IMR-90 (cell line): ENCODE measurements around the gene SLC12A8. TPM values are rescaled to one million over a fixed set of nuclear protein-coding genes. Genes with fewer than 3 reads are reported as not detected.
A peak's percentile ranks its signal among the peaks of the same experiment; 100 is the strongest.

ENCODE experiments used
- ATAC-seq: fragments of 200-7000 bp; cut with Tn5 transposase; 2 replicates; pipeline ENCODE4 v1.9.1; 2020; ENCODE audit warnings: low read depth, mild to moderate bottlenecking, moderate library complexity
- BruUV-seq: library from RNA; stranded (reverse); fragments of 400-500 nt; replicated peaks from 2 replicates; lab custom pipeline; 2021; lab: Mats Ljungman, UMichigan
- CTCF ChIA-PET: fragments of 300-600 bp; formaldehyde crosslinking; extraction: SDS; loops from one replicate; lab custom pipeline; 2021; ENCODE audit warnings: antibody characterized with exemption; lab: Yijun Ruan, JAX
- POLR2A ChIA-PET: fragments of 300-600 bp; sonication (Branson Sonifier 250); formaldehyde crosslinking; loops from one replicate; lab custom pipeline; 2022; ENCODE audit warnings: antibody characterized with exemption; ENCODE audit not compliant: unreplicated experiment; lab: Charles Lee
- DNase-seq: peaks from one replicate; pipeline ENCODE4 v3.0.0; 2013
- H2AFZ ChIP-seq: replicated peaks from 2 replicates; pipeline ENCODE3; 2013; ENCODE audit warnings: low read length, mild to moderate bottlenecking; ENCODE audit not compliant: poor library complexity
- H2AK5ac ChIP-seq: 2 replicates; pipeline ENCODE4 v1.6.1; 2013; ENCODE audit warnings: low read depth, low read length, inconsistent platforms
- H2AK9ac ChIP-seq: replicated peaks from 2 replicates; pipeline ENCODE3; 2013; ENCODE audit warnings: mild to moderate bottlenecking, low read depth, low read length, moderate library complexity; ENCODE audit not compliant: poor library complexity
- H2BK120ac ChIP-seq: 2 replicates; pipeline ENCODE4 v1.6.1; 2013; ENCODE audit warnings: low read depth, low read length, inconsistent platforms
- H2BK15ac ChIP-seq: 3 replicates; pipeline ENCODE4 v1.6.1; 2013; ENCODE audit warnings: low read depth, low read length, inconsistent platforms
- H2BK20ac ChIP-seq: 2 replicates; pipeline ENCODE4 v1.6.1; 2013; ENCODE audit warnings: low read depth, mild to moderate bottlenecking, inconsistent platforms, low read length, moderate library complexity
- H2BK5ac ChIP-seq: 2 replicates; pipeline ENCODE4 v1.6.1; 2013; ENCODE audit warnings: mild to moderate bottlenecking, low read depth, low read length, inconsistent platforms; ENCODE audit not compliant: poor library complexity, severe bottlenecking
- H3K14ac ChIP-seq: replicated peaks from 2 replicates; pipeline ENCODE4 v1.6.1; 2013; ENCODE audit warnings: low read depth, low read length, inconsistent platforms
- H3K18ac ChIP-seq: 2 replicates; pipeline ENCODE4 v1.6.1; 2013; ENCODE audit warnings: low read depth, low read length, control low read depth
- H3K23ac ChIP-seq: 2 replicates; pipeline ENCODE4 v1.6.1; 2013; ENCODE audit warnings: low read depth, low read length, inconsistent platforms
- H3K27ac ChIP-seq: 2 replicates; pipeline ENCODE4 v1.5.1; 2013; ENCODE audit warnings: mild to moderate bottlenecking, control low read depth, low read length; ENCODE audit not compliant: insufficient read depth
- H3K27me3 ChIP-seq: 2 replicates; pipeline ENCODE4 v1.6.1; 2013; ENCODE audit warnings: low read length; ENCODE audit not compliant: control insufficient read depth, insufficient read depth
- H3K36me3 ChIP-seq: 2 replicates; pipeline ENCODE4 v1.6.1; 2013; ENCODE audit warnings: low read length, mixed read lengths; ENCODE audit not compliant: control insufficient read depth, insufficient read depth
- H3K4ac ChIP-seq: 2 replicates; pipeline ENCODE4 v1.6.1; 2013; ENCODE audit warnings: low read depth, low read length, inconsistent platforms
- H3K4me1 ChIP-seq: 2 replicates; pipeline ENCODE4 v1.6.1; 2013; ENCODE audit warnings: low read length, mixed read lengths; ENCODE audit not compliant: control insufficient read depth, insufficient read depth
- H3K4me2 ChIP-seq: 2 replicates; pipeline ENCODE4 v1.6.1; 2013; ENCODE audit warnings: low read depth, mild to moderate bottlenecking, control low read depth, low read length, moderate library complexity
- H3K4me3 ChIP-seq: 2 replicates; pipeline ENCODE4 v1.5.1; 2013; ENCODE audit warnings: low read depth, mild to moderate bottlenecking, control low read depth, low read length, moderate library complexity; ENCODE audit not compliant: insufficient read depth
- H3K56ac ChIP-seq: 2 replicates; pipeline ENCODE4 v1.6.1; 2013; ENCODE audit warnings: low read length, inconsistent platforms; ENCODE audit not compliant: insufficient read depth; ENCODE audit errors: extremely low read depth
- H3K79me1 ChIP-seq, 2 experiments: 2 replicates each; pipeline ENCODE4 v1.6.1; 2013; ENCODE audit warnings: low read length in 2 of 2, inconsistent platforms in 1 of 2, low read depth in 1 of 2
- H3K9ac ChIP-seq: 2 replicates; pipeline ENCODE4 v1.6.1; 2013; ENCODE audit warnings: low read depth, low read length, control low read depth
- H3K9me1 ChIP-seq: 2 replicates; pipeline ENCODE4 v1.6.1; 2013; ENCODE audit warnings: low read length, inconsistent platforms; ENCODE audit not compliant: insufficient read depth
- H3K9me3 ChIP-seq: 2 replicates; pipeline ENCODE4 v1.6.1; 2013; ENCODE audit warnings: low read length; ENCODE audit not compliant: control insufficient read depth, insufficient read depth
- H4K20me1 ChIP-seq: 2 replicates; pipeline ENCODE4 v1.6.1; 2013; ENCODE audit warnings: low read length, inconsistent platforms; ENCODE audit not compliant: insufficient read depth
- H4K5ac ChIP-seq: 2 replicates; pipeline ENCODE4 v1.6.1; 2013; ENCODE audit warnings: mild to moderate bottlenecking, low read depth, low read length, control low read depth
- H4K8ac ChIP-seq, 2 experiments: 2 replicates each; pipeline ENCODE4 v1.6.1; 2013; ENCODE audit warnings: low read depth in 2 of 2, low read length in 2 of 2, control low read depth in 1 of 2, inconsistent platforms in 1 of 2
- H4K91ac ChIP-seq: 2 replicates; pipeline ENCODE4 v1.6.1; 2013; ENCODE audit warnings: low read depth, low read length, inconsistent platforms; ENCODE audit not compliant: insufficient read depth
- CHD1 ChIP-seq: IDR thresholded peaks from 2 replicates; pipeline ENCODE4 v1.6.1; 2012; ENCODE audit warnings: low read depth, low read length, improper control_type of control experiment
- CTCF ChIP-seq: conservative IDR thresholded peaks from 2 replicates; pipeline ENCODE4 v1.5.1; 2012; ENCODE audit warnings: mild to moderate bottlenecking, low read depth, low read length, improper control_type of control experiment
- FOS ChIP-seq: fragments of 150-350 bp; IDR thresholded peaks from 2 replicates; pipeline ENCODE4 v1.6.1; 2016; ENCODE audit warnings: low read depth, low read length
- MAZ ChIP-seq: IDR thresholded peaks from 2 replicates; pipeline ENCODE4 v1.6.1; 2012; ENCODE audit warnings: low read depth, mild to moderate bottlenecking, low read length, improper control_type of control experiment, moderate library complexity, borderline replicate concordance
- SMC3 ChIP-seq: fragments of 150-350 bp; IDR thresholded peaks from 2 replicates; pipeline ENCODE4 v1.6.1; 2016; ENCODE audit warnings: low read depth, mild to moderate bottlenecking, antibody characterized with exemption, low read length, moderate library complexity
- WGBS, 2 experiments: methylation state at CpG; one replicate each; pipeline versions ENCODE4 v1.1.5 to v1.1.7; 2013; ENCODE audit warnings: missing lambda C conversion rate in 2 of 2; ENCODE audit not compliant: insufficient read length in 1 of 2; ENCODE audit errors: extremely low coverage in 2 of 2; 5-methylcytosine and 5-hydroxymethylcytosine counted together
- dilution Hi-C: fragments of 300-500 bp; cut with HindIII; formaldehyde crosslinking; loops from one replicate; pipeline ENCODE4 v1.14.3; 2018; ENCODE audit warnings: low sequenced_read_pairs; ENCODE audit not compliant: unreplicated experiment
- in situ Hi-C: fragments of 300-500 bp; cut with MboI; formaldehyde crosslinking; loops from 3 replicates; pipeline ENCODE4 v1.14.3; 2019; ENCODE audit warnings: low sequenced_read_pairs, inconsistent platforms, mixed read lengths
- intact Hi-C: fragments of 100-400 bp; cut with micrococcal nuclease; formaldehyde crosslinking; loops from 2 replicates; pipeline ENCODE4 v1.10.0; 2022
- polyA plus RNA-seq, 3 experiments: library from polyadenylated mRNA; depleted of rRNA; stranded (reverse); fragments of >200 nt; gene quantifications; 2 replicates each; pipeline ENCODE4 v1.2.3, GENCODE V29; 2012; ENCODE audit warnings: low replicate concordance in 1 of 3
- total RNA-seq: library from RNA; depleted of rRNA; stranded (reverse); fragments of >200 nt; gene quantifications from 2 replicates; pipeline ENCODE4 v1.2.3, GENCODE V29; 2012

Gene SLC12A8
- total and polyA plus RNA-seq, 2 of the 4 experiments (the other 2 are of a cell fraction), result 2.2 to 4.3 TPM

- Histone ChIP-seq H3K56ac (no peak overlapping the region), H2BK5ac (no peak overlapping the region), H2BK15ac (no peak overlapping the region), H2AK9ac (peak overlapping the region; percentile 50), H3K4me1 (peaks cover 20% of the 10 kb centered on the region), H3K9me1 (peaks cover 12% of the 10 kb centered on the region; the same call in 1 of the 2 replicates), H3K79me1 (no peaks in the 10 kb centered on the region), H3K27ac (no peak overlapping the region), H4K8ac (no peak overlapping the region; a peak in 1 of 4 replicates), H3K23ac (no peak overlapping the region), H3K18ac (no peak overlapping the region), H3K14ac (no peak overlapping the region), H3K9me3 (no peaks in the 10 kb centered on the region; the same call in 1 of the 2 replicates), H3K27me3 (0 out of 2 replicates have a peak, but pooled peaks cover 1% of the 10 kb centered on the region), H2AK5ac (no peak overlapping the region), H3K4me2 (no peak overlapping the region), H3K4me3 (no peak overlapping the region), H3K9ac (no peak overlapping the region), H2BK120ac (no peak overlapping the region; the same call in 1 of the 2 replicates), H3K4ac (no peak overlapping the region; the same call in 1 of the 2 replicates), H3K36me3 (no peaks in the 10 kb centered on the region), H4K20me1 (peaks cover 4% of the 10 kb centered on the region; the same call in 1 of the 2 replicates), H2BK20ac (peak overlapping the region; percentile 54; the same call in 1 of the 2 replicates), H4K5ac (no peak overlapping the region), H4K91ac (no peak overlapping the region), H2AFZ (peak overlapping the region; percentile 9)
- intact Hi-C loops, result loop anchor here (10.0 kb wide), 1 partner anchor 267 kb away; no protein-coding TSS in a partner anchor
- ChIA-PET CTCF (no interaction called here), POLR2A (no interaction called here)
- dilution Hi-C loops, result no loop called here
- BruUV-seq, result no TSS peak
- in situ Hi-C loops, result no loop called here
- WGBS, 2 experiments, result 100% methylated on average over 3 of the region's 7 CpGs; no CpG with 5 or more reads in 1 of the 2 experiments
- DNase-seq (no peak), ATAC-seq (no peak)
- TF ChIP-seq FOS (no peak), SMC3 (no peak), CTCF (no peak), MAZ (no peak), CHD1 (no peak)
Observed at GRCh38 chr3:125191730-125192129, 20.8 kb downstream of the SLC12A8 start.
